C4-2B (cell line): ENCODE results near the gene BOK.

Source experiments
- ZFX ChIP-seq: fragments of 450-650 bp; IDR thresholded peaks from 2 replicates; pipeline ENCODE4 v1.6.1; 2017
- TF ChIP-seq, protein P1 (sequence below): fragments of 450-650 bp; conservative IDR thresholded peaks from 2 replicates; pipeline ENCODE4 v1.5.1; 2017; ENCODE audit warnings: mild to moderate bottlenecking

DNA sequence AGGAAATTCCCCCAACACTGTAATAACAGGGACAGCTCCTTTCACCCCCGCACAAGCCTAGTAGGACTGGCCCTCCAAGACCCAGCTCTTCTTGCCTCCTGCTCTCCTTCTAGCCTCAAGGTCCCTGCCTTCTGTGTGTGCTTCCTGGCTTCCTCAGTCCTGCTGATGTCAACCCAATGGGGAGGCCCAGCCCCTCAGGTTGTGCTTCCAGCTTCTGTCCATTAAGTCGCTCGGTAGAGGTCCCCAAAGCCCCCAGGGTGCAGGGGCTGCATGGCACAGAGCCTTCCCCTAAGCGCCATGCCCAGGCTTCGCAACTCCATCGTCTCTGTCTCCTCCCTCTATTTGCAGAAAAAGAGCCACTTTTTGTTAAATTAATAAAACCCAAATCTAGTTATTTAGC lies 39.0 kb downstream of the BOK start:
- TF ChIP-seq, protein P1, sequence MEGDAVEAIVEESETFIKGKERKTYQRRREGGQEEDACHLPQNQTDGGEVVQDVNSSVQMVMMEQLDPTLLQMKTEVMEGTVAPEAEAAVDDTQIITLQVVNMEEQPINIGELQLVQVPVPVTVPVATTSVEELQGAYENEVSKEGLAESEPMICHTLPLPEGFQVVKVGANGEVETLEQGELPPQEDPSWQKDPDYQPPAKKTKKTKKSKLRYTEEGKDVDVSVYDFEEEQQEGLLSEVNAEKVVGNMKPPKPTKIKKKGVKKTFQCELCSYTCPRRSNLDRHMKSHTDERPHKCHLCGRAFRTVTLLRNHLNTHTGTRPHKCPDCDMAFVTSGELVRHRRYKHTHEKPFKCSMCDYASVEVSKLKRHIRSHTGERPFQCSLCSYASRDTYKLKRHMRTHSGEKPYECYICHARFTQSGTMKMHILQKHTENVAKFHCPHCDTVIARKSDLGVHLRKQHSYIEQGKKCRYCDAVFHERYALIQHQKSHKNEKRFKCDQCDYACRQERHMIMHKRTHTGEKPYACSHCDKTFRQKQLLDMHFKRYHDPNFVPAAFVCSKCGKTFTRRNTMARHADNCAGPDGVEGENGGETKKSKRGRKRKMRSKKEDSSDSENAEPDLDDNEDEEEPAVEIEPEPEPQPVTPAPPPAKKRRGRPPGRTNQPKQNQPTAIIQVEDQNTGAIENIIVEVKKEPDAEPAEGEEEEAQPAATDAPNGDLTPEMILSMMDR = no peak
- no peak for TF ChIP-seq ZFX
